ENCODE results near the gene CABP4.

CABP4 gene

GRCh38 chr11:67413266-67413849 lies 41.8 kb upstream of the CABP4 start:
- DNase-seq (ENCODE audit: low read depth) = no peak
- no peak for TF ChIP-seq CTCF (IDR thresholded peaks at IDR 0.05; ENCODE audit: low read depth, low read length, missing control alignments)
- no peak overlapping the region for H3K4me3 ChIP-seq (ENCODE audit: low read depth, low read length)
- in situ Hi-C loops (cut with HindIII; ENCODE audit: low sequenced_read_pairs) = no loop called here

GRCh38 chr11:67415501-67416304 lies 39.5 kb upstream of the CABP4 start, which contains the start of gene CARNS1:
CARNS1 (plus strand) TSS chr11:67415678; CDS start chr11:67416200, 522 bp downstream.
- in situ Hi-C loops (cut with HindIII; ENCODE audit: low sequenced_read_pairs) = no loop called here
- no peak for TF ChIP-seq CTCF (IDR thresholded peaks at IDR 0.05; ENCODE audit: low read depth, low read length, missing control alignments)
- no peak within 1 kb of the TSS for H3K4me3 ChIP-seq (ENCODE audit: low read depth, low read length)
- no peak for DNase-seq (ENCODE audit: low read depth)

GRCh38 chr11:67416416-67417335 lies 38.5 kb upstream of the CABP4 start:
- no peak overlapping the region for H3K4me3 ChIP-seq (ENCODE audit: low read depth, low read length)
- no peak for DNase-seq (ENCODE audit: low read depth)
- TF ChIP-seq CTCF (IDR thresholded peaks at IDR 0.05; ENCODE audit: low read depth, low read length, missing control alignments) = no peak
- in situ Hi-C loops (cut with HindIII; ENCODE audit: low sequenced_read_pairs) = no loop called here

- in situ Hi-C loops (cut with HindIII; ENCODE audit: low sequenced_read_pairs) = no loop called here
Measured at GRCh38 chr11:67417425-67417824, 37.7 kb upstream of the CABP4 start.

GRCh38 chr11:67418476-67419281 lies 36.5 kb upstream of the CABP4 start:
- no peak for TF ChIP-seq CTCF (IDR thresholded peaks at IDR 0.05; ENCODE audit: low read depth, low read length, missing control alignments)
- no peak for DNase-seq (ENCODE audit: low read depth)
- in situ Hi-C loops (cut with HindIII; ENCODE audit: low sequenced_read_pairs) = no loop called here
- H3K4me3 ChIP-seq (ENCODE audit: low read depth, low read length) = no peak overlapping the region

More at GRCh38 chr11:67417425-67417824, 37.7 kb upstream of the CABP4 start:
- DNase-seq (ENCODE audit: low read depth) = no peak
- no peak overlapping the region for H3K4me3 ChIP-seq (ENCODE audit: low read depth, low read length)
- TF ChIP-seq CTCF (IDR thresholded peaks at IDR 0.05; ENCODE audit: low read depth, low read length, missing control alignments) = no peak

Data from astrocyte of the cerebellum (primary cell).